ENCODE results near the gene CRMP1. TPM values are rescaled to one million over a fixed set of nuclear protein-coding genes. Genes with fewer than 3 reads are reported as not detected.

CRMP1 gene
- total and polyA plus RNA-seq, 2 of the 8 experiments (the other 6 are each of a cell fraction or from before 2014, with no cell fraction given), result 120 to 131 TPM

- no peak overlapping the region for H3K23ac ChIP-seq (ENCODE audit: insufficient read length)
- no peak overlapping the region for H4K91ac ChIP-seq (replicated peaks; ENCODE audit: insufficient read length, low read length)
- no peak overlapping the region for H2BK12ac ChIP-seq (ENCODE audit: low read depth, low read length)
- no peak overlapping the region for H3K9ac ChIP-seq (replicated peaks in 1 of 4; ENCODE audit: extremely low read depth in 1 of 4, low read depth in 3 of 4, low read length in 3 of 4)
- ChIA-PET POLR2A (ENCODE audit: partially characterized antibody) (interaction anchor here (1.1 to 1.4 kb wide), 2 partner anchors 9 to 10 kb away, joined by 3 to 4 read pairs; no protein-coding TSS in a partner anchor), CTCF (ENCODE audit: partially characterized antibody) (interaction anchor here (1.0 kb wide), 1 partner anchor 35 kb away, joined by 3 read pairs; no protein-coding TSS in a partner anchor)
- no peak overlapping the region for H2AFZ ChIP-seq (ENCODE audit: low read length)
- TF ChIP-seq SUZ12 (IDR thresholded peaks at IDR 0.05; ENCODE audit: low read length) (no peak), CREB1 (IDR thresholded peaks at IDR 0.05) (no peak), EP300 (IDR thresholded peaks at IDR 0.05; ENCODE audit: borderline replicate concordance in 1 of 2, low read depth in 2 of 2, low read length in 2 of 2) (no peak), CTBP2 (IDR thresholded peaks at IDR 0.05; ENCODE audit: borderline replicate concordance, insufficient read depth, insufficient read length, low read length) (no peak), POU5F1 (IDR thresholded peaks at IDR 0.05; ENCODE audit: low read depth, low read length) (no peak), GTF2F1 (IDR thresholded peaks at IDR 0.05; ENCODE audit: borderline replicate concordance, low read depth, low read length) (no peak), TEAD4 (IDR thresholded peaks at IDR 0.05; ENCODE audit: low read depth, low read length) (no peak), CHD1 (IDR thresholded peaks at IDR 0.05; ENCODE audit: low read depth, low read length) (no peak), CEBPB (IDR thresholded peaks at IDR 0.05; ENCODE audit: low read depth, low read length) (no peak)
- H3K4me1 ChIP-seq (replicated peaks in 1 of 4; ENCODE audit: control insufficient read depth in 3 of 4, insufficient read depth in 4 of 4, low read length in 3 of 4), result peaks cover 0 to 9% (median 3%) of the 10 kb centered on the region in 4 experiments; a peak in 3 of 7 replicates
- no peak overlapping the region for H4K8ac ChIP-seq (ENCODE audit: extremely low read depth, insufficient read depth, low read length)
- H3K18ac ChIP-seq (ENCODE audit: extremely low read depth, low read length), result no peak overlapping the region
- WGBS, 2 experiments (ENCODE audit: extremely low coverage in 1 of 2, insufficient coverage in 1 of 2, insufficient read length in 1 of 2, insufficient replicate concordance in 2 of 2, low coverage in 1 of 2, low lambda C conversion rate in 2 of 2, missing lambda C conversion rate in 1 of 2), result 88% methylated on average over 6 of the region's 6 CpGs; no CpG with 5 or more reads in 1 of the 2 experiments
- no peaks in the 10 kb centered on the region for H3K9me3 ChIP-seq (ENCODE audit: insufficient read depth in 2 of 2, low read depth in 1 of 2, low read length in 1 of 2)
- H3K79me1 ChIP-seq (ENCODE audit: low read depth, low read length), result no peaks in the 10 kb centered on the region
- H3K79me2 ChIP-seq (ENCODE audit: control insufficient read depth in 1 of 2, insufficient read depth in 2 of 2, low read length in 2 of 2), result no peaks in the 10 kb centered on the region
- no peak overlapping the region for H3K4me3 ChIP-seq (ENCODE audit: extremely low read depth in 1 of 4, insufficient read depth in 2 of 4, low read depth in 3 of 4, low read length in 4 of 4)
- H4K20me1 ChIP-seq (replicated peaks in 1 of 2; ENCODE audit: control insufficient read depth in 1 of 2, insufficient read depth in 2 of 2, low read length in 2 of 2), result no peaks in the 10 kb centered on the region
- H3K56ac ChIP-seq (replicated peaks; ENCODE audit: insufficient read length, low read depth, low read length), result no peak overlapping the region
- no peak overlapping the region for H4K5ac ChIP-seq (ENCODE audit: insufficient read length, low read depth, low read length)
- no peak overlapping the region for H3K4me2 ChIP-seq (ENCODE audit: insufficient read depth in 1 of 2, low read depth in 2 of 2, low read length in 2 of 2)
- no peak overlapping the region for H2BK15ac ChIP-seq (ENCODE audit: low read length)
- no peaks in the 10 kb centered on the region for H3K36me3 ChIP-seq (ENCODE audit: control insufficient read depth in 2 of 4, insufficient read depth in 4 of 4, low read length in 3 of 4)
- no peak for DNase-seq (ENCODE audit: low read depth in 1 of 2, low spot score in 2 of 2)
- H2BK20ac ChIP-seq (ENCODE audit: low read length), result no peak overlapping the region
- no peak overlapping the region for H2BK120ac ChIP-seq (replicated peaks; ENCODE audit: low read depth, low read length)
- H2AK5ac ChIP-seq (ENCODE audit: low read depth, low read length), result no peak overlapping the region
- no peaks in the 10 kb centered on the region for H3K23me2 ChIP-seq (ENCODE audit: low read depth, low read length)
- no peak for FAIRE-seq
- no peak overlapping the region for H2BK5ac ChIP-seq (ENCODE audit: low read depth, low read length)
- no peak overlapping the region for H3K14ac ChIP-seq (ENCODE audit: insufficient read length)
- H3K27me3 ChIP-seq (replicated peaks in 1 of 4; ENCODE audit: control insufficient read depth in 3 of 4, extremely low read depth in 1 of 4, insufficient read depth in 3 of 4, low read length in 3 of 4), result peaks cover 0 to 2% (median 0%) of the 10 kb centered on the region in 4 experiments; a peak in 1 of 7 replicates
- H3K4ac ChIP-seq (replicated peaks; ENCODE audit: insufficient read length, low read depth, low read length), result no peak overlapping the region
- H3K27ac ChIP-seq (ENCODE audit: low read depth, low read length), result no peak overlapping the region
Observed at GRCh38 chr4:5921981-5922380, 29.1 kb upstream of the CRMP1 start.

All from H1 (cell line).